NCI-H226 (cell line): ENCODE measurements around the gene SAMM50.
A peak's percentile ranks its signal among the peaks of the same experiment; 100 is the strongest.

ENCODE experiments used
- DNase-seq: peaks from one replicate; pipeline ENCODE4 v3.0.0-alpha.2; 2015

Gene SAMM50

DNA sequence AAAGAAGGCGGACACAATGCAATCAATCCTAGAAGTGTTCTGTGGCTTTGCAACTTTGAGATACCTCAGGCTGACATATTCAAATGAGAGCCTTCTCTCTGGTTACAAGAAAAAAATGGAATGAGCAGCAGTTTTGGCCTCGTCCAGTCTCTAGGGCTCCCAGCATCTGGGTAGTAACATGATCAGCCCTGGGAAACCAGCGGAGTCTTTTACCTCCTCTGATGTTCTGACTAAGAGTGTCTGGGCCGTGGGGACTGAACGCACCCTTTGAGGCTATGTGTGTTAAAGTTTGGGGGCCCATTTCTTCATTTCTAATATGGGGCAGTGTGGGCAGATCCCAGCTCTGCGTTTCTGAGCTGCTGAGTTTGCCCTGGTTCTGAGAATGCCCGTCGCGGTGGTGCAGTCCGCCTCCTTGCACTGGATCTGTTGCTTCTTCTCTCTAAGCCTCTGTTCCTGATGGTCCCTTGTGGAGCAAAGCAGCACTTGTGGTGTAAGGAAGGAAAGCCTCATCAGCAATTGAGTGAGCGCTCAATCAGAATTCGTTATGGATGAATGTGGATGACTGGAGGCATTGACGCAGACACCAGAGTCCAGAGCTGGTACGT is 77.0 kb downstream of the SAMM50 start:
- no peak for DNase-seq

DNA sequence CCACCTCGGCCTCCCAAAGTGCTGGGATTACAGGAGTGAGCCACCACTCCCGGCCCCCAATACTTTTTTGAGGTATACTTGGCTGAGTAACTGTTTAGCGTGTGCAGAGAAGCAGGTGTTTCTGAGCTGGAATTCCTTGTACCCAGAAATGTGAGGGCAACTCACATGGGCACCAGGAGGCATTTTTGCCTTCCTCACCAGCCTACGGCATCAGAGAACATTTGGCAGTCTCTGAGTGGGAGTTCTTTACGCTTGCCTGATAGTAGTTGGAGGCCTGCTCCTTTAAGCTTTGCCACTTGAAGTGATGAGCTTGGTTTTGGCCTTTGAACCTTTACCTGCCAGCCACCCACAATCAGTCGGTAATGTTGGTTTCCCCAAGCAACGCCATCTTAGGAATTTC is 78.0 kb downstream of the SAMM50 start:
- DNase-seq, result no peak

DNA sequence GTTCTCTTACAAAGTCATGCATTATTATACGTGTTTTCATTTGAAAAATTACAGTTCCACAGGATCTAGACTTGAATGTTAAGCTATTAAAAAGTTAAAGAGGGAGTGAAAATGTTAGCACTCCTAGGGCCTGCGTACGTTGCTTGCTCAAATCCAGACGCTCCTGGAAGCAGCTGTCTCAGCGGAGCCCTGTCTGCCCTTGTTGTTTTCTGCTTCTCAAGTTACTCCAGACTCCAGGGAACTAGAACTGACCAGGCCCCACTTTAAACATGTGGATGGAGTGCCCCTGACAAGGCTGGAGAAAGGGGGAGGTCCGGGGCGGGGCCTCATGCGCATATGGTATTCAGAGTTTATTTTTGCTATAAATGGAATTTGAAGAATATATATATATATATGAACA is 78.5 kb downstream of the SAMM50 start:
- no peak for DNase-seq

DNA sequence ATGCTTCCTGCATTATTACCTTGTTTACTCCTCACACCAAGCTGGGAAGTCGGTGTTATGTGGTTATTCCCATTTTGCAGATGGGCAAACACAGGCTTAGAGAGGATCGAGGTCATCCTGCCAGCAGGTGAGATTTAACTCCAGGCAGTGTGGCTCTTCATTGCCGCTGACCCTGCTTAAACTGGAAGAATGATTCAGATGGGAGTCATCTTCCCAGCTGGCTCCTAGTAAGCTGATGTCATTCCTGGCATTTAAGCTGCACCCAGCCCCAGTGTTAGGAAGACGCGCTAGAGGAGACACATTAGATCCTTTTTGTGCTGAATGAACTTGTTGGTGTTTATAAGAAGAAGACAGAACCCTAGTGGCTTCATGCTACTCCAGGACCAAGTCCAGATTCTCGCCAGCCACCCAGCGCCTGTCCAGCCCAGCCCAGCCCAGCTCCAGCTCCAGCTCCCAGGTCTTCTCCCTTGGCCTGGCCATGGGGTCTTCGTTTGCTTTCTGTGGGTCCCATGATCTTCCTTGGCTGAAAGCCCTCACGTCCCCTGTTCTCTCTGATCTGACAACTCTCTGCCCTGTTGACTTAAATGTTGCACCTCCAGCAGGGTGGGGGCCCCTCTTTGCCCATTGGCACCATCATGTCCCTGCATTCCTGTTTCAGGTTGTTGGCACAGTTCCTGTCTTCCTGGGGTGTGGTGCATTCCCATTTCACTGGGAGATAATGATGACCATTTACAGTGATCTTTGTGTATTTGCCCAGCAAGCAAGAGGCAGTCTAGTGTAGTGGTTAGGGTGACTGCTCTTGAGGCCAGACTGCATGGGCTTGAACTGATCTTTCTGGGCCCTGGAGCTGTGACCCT is 82.5 kb downstream of the SAMM50 start:
- DNase-seq, result peak; percentile 72

- DNase-seq, result no peak
Observed at GRCh38 chr22:44039566-44040171, 84.4 kb downstream of the SAMM50 start.

DNA sequence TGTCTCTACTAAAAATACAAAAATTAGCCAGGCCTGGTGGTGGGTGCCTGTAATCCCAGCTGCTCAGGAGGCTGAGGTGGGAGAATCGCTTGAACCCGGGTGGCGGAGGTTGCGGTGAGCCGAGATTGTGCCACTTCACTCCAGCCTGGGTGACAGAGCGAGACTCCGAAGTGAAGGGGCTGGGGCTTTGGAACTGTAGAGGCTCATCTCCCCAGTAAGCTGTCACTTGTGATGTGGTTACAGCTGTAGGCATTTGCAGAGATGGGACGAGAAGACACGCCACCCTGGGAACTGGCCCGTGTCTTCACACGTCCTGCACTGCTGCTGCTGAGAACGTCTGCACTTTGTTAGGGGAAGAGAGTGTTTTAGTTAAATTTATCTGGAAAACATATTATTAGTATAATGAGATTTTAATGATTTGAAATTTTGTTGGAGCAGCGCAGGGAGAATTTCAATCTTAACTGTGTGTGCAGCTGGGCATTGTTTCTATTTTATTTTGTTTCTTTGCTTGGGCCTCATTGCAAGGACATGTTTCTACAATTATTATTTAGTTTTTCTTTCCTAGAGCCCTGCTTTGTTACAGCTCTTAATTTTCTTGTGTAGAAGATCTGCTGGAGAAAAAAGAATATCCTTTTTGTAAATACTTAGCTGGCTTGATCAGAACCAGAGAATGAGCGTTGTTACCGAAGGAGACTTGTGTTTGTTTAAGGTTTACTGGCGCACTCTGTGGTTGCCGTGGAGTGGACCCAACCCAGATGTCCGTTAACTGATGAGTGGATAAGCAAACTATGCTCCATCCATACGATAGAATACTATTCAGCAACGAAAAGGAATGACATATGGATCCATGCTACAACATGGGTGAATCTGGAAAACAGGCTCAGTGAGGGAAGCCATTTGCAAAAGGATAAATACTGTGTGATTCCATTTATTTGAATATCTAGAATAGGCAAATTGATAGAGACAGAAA is 87.3 kb downstream of the SAMM50 start:
- DNase-seq, result no peak

- DNase-seq, result no peak
Observed at GRCh38 chr22:44045145-44045544, 89.9 kb downstream of the SAMM50 start.
